WTC11 (cell line): Measurements from ENCODE around the gene BTBD17.

Experiments
- GABPB1 ChIP-seq: sonication (generic); formaldehyde crosslinking; IDR thresholded peaks from 2 replicates; pipeline ENCODE4 v1.8.1; 2023; ENCODE audit warnings: mild to moderate bottlenecking, missing genetic modification reagents
- GRHL2 ChIP-seq: fragments of 250-450 bp; sonication (Bioruptor Pico); IDR thresholded peaks from 2 replicates; pipeline ENCODE4 v1.8.0; 2022; ENCODE audit warnings: mild to moderate bottlenecking, moderate library complexity; ENCODE audit not compliant: insufficient replicate concordance, severe bottlenecking
- NFYB ChIP-seq: sonication (generic); formaldehyde crosslinking; conservative IDR thresholded peaks from 2 replicates; pipeline ENCODE4 v1.8.0; 2022; ENCODE audit warnings: low read depth, missing genetic modification reagents
- TF ChIP-seq, protein P1 (sequence below): fragments of 200-600 bp; IDR thresholded peaks from 2 replicates; pipeline ENCODE4 v1.8.0; 2022; ENCODE audit warnings: antibody characterized with exemption

DNA sequence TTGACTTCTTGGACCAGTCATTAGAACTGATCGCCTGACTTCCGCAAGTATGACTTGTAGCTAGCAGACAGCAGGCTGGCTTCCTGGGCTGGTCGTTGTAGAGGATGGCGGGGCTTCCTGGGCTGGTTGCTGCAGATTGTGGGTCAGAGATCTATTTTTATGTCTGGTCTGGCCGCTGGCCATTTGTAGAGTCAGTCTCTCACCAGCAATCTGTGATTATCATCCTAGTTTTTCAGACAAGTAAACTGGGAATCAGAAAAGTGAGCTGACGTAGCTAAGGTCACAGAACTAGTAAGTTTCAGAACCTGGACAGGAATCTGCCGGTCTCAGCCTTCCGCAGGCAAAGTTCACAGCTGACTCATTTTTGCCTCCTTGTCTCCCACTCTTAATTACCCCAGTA is 24.7 kb upstream of the BTBD17 start:
- TF ChIP-seq, protein P1, sequence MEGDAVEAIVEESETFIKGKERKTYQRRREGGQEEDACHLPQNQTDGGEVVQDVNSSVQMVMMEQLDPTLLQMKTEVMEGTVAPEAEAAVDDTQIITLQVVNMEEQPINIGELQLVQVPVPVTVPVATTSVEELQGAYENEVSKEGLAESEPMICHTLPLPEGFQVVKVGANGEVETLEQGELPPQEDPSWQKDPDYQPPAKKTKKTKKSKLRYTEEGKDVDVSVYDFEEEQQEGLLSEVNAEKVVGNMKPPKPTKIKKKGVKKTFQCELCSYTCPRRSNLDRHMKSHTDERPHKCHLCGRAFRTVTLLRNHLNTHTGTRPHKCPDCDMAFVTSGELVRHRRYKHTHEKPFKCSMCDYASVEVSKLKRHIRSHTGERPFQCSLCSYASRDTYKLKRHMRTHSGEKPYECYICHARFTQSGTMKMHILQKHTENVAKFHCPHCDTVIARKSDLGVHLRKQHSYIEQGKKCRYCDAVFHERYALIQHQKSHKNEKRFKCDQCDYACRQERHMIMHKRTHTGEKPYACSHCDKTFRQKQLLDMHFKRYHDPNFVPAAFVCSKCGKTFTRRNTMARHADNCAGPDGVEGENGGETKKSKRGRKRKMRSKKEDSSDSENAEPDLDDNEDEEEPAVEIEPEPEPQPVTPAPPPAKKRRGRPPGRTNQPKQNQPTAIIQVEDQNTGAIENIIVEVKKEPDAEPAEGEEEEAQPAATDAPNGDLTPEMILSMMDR, result no peak
- TF ChIP-seq GRHL2 (no peak), GABPB1 (no peak), NFYB (CRISPR knock-in tag) (no peak)
